Measurements from ENCODE around the gene HCFC2. TPM values are rescaled to one million over a fixed set of nuclear protein-coding genes. Genes with fewer than 3 reads are reported as not detected.

HCFC2 gene
- total and polyA plus RNA-seq, 4 donors = 5.8 to 17.4 (median 9.9) TPM

- Histone ChIP-seq H3K4me1 (ENCODE audit: control insufficient read depth in 4 of 4, insufficient read depth in 4 of 4, low read length in 3 of 4) (peaks cover 0 to 27% (median 16%) of the 10 kb centered on the region in 4 donors), H3K27me3 (ENCODE audit: control insufficient read depth in 4 of 4, insufficient read depth in 4 of 4, low read length in 3 of 4) (no peaks in the 10 kb centered on the region), H3K4me3 (ENCODE audit: low read depth in 1 of 3, low read length in 3 of 3) (no peak overlapping the region), H3K9ac (ENCODE audit: low read depth in 1 of 2, low read length in 2 of 2) (no peak overlapping the region), H3K27ac (ENCODE audit: low read depth in 1 of 2, low read length in 2 of 2) (no peak overlapping the region), H3K9me3 (ENCODE audit: control insufficient read depth in 4 of 4, low read length in 3 of 4) (no peaks in the 10 kb centered on the region), H3K36me3 (ENCODE audit: control insufficient read depth in 4 of 4, insufficient read depth in 3 of 4, low read depth in 1 of 4, low read length in 3 of 4) (no peaks in the 10 kb centered on the region)
- no peak for TF ChIP-seq HNF4G (IDR thresholded peaks at IDR 0.05)
- no peak for TF ChIP-seq CTCF (IDR thresholded peaks at IDR 0.05; ENCODE audit: low read depth, low read length, missing input control)
- DNase-seq (ENCODE audit: low spot score) = no peak
- 91% methylated on average over 2 of the region's 2 CpGs for WGBS
These were observed 4.4 kb upstream of the HCFC2 start for GRCh38 chr12:104059963-104060362.

- no peak for DNase-seq (ENCODE audit: low spot score)
- Histone ChIP-seq H3K36me3 (ENCODE audit: control insufficient read depth in 4 of 4, insufficient read depth in 3 of 4, low read depth in 1 of 4, low read length in 3 of 4) (no peaks in the 10 kb centered on the region), H3K9ac (ENCODE audit: low read depth in 1 of 2, low read length in 2 of 2) (no peak overlapping the region), H3K27me3 (ENCODE audit: control insufficient read depth in 4 of 4, insufficient read depth in 4 of 4, low read length in 3 of 4) (no peaks in the 10 kb centered on the region), H3K4me3 (ENCODE audit: low read depth in 1 of 3, low read length in 3 of 3) (no peak overlapping the region), H3K9me3 (ENCODE audit: control insufficient read depth in 4 of 4, low read length in 3 of 4) (no peaks in the 10 kb centered on the region), H3K4me1 (ENCODE audit: control insufficient read depth in 4 of 4, insufficient read depth in 4 of 4, low read length in 3 of 4) (peaks cover 0 to 31% (median 20%) of the 10 kb centered on the region in 4 donors), H3K27ac (ENCODE audit: low read depth in 1 of 2, low read length in 2 of 2) (no peak overlapping the region)
- no peak for TF ChIP-seq NR2F2 (IDR thresholded peaks at IDR 0.05)
- no peak for TF ChIP-seq EGR1 (IDR thresholded peaks at IDR 0.05; ENCODE audit: low read depth in 2 of 2)
- no peak for TF ChIP-seq SP1 (IDR thresholded peaks at IDR 0.05)
- TF ChIP-seq ZBTB33 (IDR thresholded peaks at IDR 0.05) = no peak
- TF ChIP-seq RXRA (IDR thresholded peaks at IDR 0.05) = no peak
- TF ChIP-seq ATF3 (IDR thresholded peaks at IDR 0.05) = no peak
- 55% methylated on average over 2 of the region's 2 CpGs for WGBS
These were observed 3.5 kb upstream of the HCFC2 start for GRCh38 chr12:104060791-104061190.

GRCh38 chr12:104063712-104064030 lies 660 bp upstream of the HCFC2 start:
- H3K27ac ChIP-seq (ENCODE audit: low read depth in 1 of 2, low read length in 2 of 2) = peak overlapping the region; percentile 53 to 86
- no peaks in the 10 kb centered on the region for H3K9me3 ChIP-seq (ENCODE audit: control insufficient read depth in 4 of 4, low read length in 3 of 4)
- DNase-seq (ENCODE audit: low spot score) = no peak
- TF ChIP-seq FOXA1 (IDR thresholded peaks at IDR 0.05) (no peak), FOXA2 (IDR thresholded peaks at IDR 0.05) (no peak), REST (IDR thresholded peaks at IDR 0.05) (no peak), SP1 (IDR thresholded peaks at IDR 0.05) (no peak), ATF3 (IDR thresholded peaks at IDR 0.05) (no peak), HNF4A (conservative IDR thresholded peaks at IDR 0.05) (no peak), TAF1 (conservative IDR thresholded peaks at IDR 0.05) (no peak), RAD21 (IDR thresholded peaks at IDR 0.05) (no peak), ZBTB33 (IDR thresholded peaks at IDR 0.05) (no peak), GABPA (IDR thresholded peaks at IDR 0.05 in 1 of 2, conservative IDR thresholded peaks at IDR 0.05 in 1 of 2) (no peak), HNF4G (IDR thresholded peaks at IDR 0.05) (no peak), EGR1 (IDR thresholded peaks at IDR 0.05; ENCODE audit: low read depth in 2 of 2) (no peak), YY1 (IDR thresholded peaks at IDR 0.05) (no peak)

More at GRCh38 chr12:104063712-104064030, 660 bp upstream of the HCFC2 start:
- Histone ChIP-seq H3K27me3 (ENCODE audit: control insufficient read depth in 4 of 4, insufficient read depth in 4 of 4, low read length in 3 of 4) (no peaks in the 10 kb centered on the region), H3K4me3 (ENCODE audit: low read depth in 1 of 3, low read length in 3 of 3) (peak overlapping the region; percentile 71 to 98 (median 97)), H3K9ac (ENCODE audit: low read depth in 1 of 2, low read length in 2 of 2) (peak overlapping the region; percentile 38 to 92), H3K36me3 (ENCODE audit: control insufficient read depth in 4 of 4, insufficient read depth in 3 of 4, low read depth in 1 of 4, low read length in 3 of 4) (peaks cover 0 to 3% (median 1%) of the 10 kb centered on the region in 4 donors), H3K4me1 (ENCODE audit: control insufficient read depth in 4 of 4, insufficient read depth in 4 of 4, low read length in 3 of 4) (peaks cover 0 to 25% (median 14%) of the 10 kb centered on the region in 4 donors)
- whole genome bisulfite sequencing = under 1% methylated on average over 7 of the region's 7 CpGs

All from liver (tissue), 9 donors.